Lower leg skin (tissue), 4 donors: ENCODE measurements around the gene CALY. TPM values are rescaled to one million over a fixed set of nuclear protein-coding genes. Genes with fewer than 3 reads are reported as not detected.

Source experiments
- DNase-seq, 2 donors: peaks; one replicate each; pipeline ENCODE4 v3.0.0-alpha.2; 2019; ENCODE audit warnings: low spot score in 2 of 2
- H3K4me3 ChIP-seq: fragments of 200-600 bp; sonication (generic); 2 replicates; pipeline ENCODE4 v1.5.1; 2017; ENCODE audit warnings: mild to moderate bottlenecking, low read depth; ENCODE audit not compliant: poor library complexity, severe bottlenecking
- CTCF ChIP-seq, 3 donors: fragments of 450-650 bp; IDR thresholded peaks; one replicate each; pipeline ENCODE4 v1.5.1; 2016; ENCODE audit warnings: antibody characterized with exemption in 3 of 3, mild to moderate bottlenecking in 3 of 3, moderate library complexity in 2 of 3
- POLR2A ChIP-seq, 2 donors: fragments of 450-650 bp; IDR thresholded peaks; one replicate each; pipeline ENCODE4 v1.6.1; 2016 to 2017; ENCODE audit warnings: antibody characterized with exemption in 2 of 2, mild to moderate bottlenecking in 1 of 2, moderate library complexity in 1 of 2
- WGBS, 2 donors: methylation state at CpG; one replicate each; pipeline ENCODE4 v1.1.5; 2018; 5-methylcytosine and 5-hydroxymethylcytosine counted together
- intact Hi-C: fragments of 100-400 bp; cut with DNase I; formaldehyde crosslinking; loops from one replicate; pipeline ENCODE4 v1.15.0; 2023; ENCODE audit warnings: low total_unique reads
- total RNA-seq, 4 donors: library from RNA; depleted of rRNA; stranded (reverse); fragments of >200 nt; gene quantifications; one replicate each; pipeline ENCODE4 v1.1.0, GENCODE V29; 2016

CALY gene
- total RNA-seq, 4 donors from 2014 or later: not detected

DNA sequence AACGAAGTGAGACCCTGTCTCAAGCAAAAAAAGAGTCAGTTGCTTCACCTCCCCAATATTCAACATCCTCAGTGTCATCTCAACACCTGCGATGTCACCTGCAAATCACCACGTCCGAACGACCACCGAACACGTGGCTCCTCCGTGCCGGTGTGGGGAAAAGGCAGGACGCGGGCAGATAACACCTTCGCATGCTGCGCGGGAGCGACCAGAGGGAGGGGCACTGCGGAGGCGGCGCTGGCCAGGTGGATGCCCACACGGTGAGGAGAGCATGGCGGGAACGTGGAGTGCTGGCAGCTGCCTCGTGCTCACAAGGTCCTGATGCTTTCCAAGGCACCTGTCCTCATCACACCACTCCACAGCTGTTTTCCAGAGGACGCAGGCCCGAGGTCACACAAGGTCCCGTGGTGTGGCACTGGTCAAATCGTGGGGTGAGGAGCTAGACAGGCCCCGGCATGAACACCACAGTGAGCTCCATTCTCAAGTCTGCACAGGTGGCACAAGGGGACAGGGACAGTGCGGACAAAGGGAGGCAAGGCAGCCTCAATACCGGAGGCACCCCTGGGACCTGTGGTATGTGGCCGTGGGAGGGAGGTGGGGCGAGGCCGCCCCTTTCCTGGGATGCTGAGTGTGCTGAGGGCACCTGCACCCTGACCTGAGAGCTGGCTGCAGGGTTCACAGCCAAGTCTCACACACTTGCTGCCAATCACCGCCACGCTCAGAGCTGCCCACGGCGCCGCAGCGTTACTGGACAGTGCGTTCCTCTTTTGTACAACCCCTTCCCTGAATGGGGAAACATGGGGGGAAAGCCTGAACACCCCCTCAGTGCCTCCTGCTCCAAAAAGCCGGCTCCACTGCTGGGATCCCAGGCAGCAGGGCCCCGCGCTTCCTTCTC is 41.0 kb downstream of the CALY start:
- no peak for DNase-seq
- H3K4me3 ChIP-seq: no peak overlapping the region
- intact Hi-C loops: no loop called here
- WGBS, 2 donors: 93% methylated on average over 41 to 42 of the region's 42 CpGs
- TF ChIP-seq POLR2A (IDR thresholded peaks at IDR 0.05) (no peak), CTCF (IDR thresholded peaks at IDR 0.05) (no peak)

DNA sequence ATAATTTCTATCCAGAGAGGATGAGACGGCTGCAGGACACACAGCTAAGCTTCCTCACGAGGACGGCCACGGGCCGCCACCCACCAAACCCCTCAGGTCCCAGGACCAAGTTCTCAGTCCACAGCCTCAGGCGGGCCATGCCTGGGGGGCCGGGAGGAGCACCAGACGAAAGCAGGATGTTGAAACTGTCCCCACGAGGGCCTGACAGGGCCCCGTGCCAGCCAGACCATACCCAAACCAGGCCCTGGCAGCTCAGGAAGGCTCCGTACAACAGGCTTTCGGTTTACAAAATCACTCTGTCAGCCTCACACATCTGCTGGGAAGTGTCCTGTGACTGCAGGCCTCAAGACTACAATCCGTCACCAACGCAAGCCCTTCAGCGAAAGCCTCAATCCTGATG is 42.5 kb downstream of the CALY start:
- 81 to 84% methylated on average over 15 of the region's 15 CpGs for WGBS, 2 donors
- intact Hi-C loops: no loop called here
- no peak for DNase-seq
- no peak overlapping the region for H3K4me3 ChIP-seq
- TF ChIP-seq CTCF (IDR thresholded peaks at IDR 0.05) (no peak), POLR2A (IDR thresholded peaks at IDR 0.05) (no peak)

DNA sequence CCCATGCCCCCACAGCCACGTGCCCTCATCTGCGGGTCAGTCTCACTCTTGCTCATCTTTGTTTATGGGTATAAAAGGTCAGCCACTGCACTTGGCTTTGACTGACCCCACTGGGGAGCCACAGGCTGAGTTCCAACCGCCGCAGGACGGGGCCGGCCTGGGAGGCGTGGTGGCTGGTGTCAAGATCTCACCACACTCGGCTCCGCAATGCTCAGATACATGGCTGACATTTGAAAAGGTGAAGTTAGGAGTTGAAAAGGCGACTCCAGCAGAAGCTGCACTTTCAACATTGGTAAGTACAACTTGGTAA is 42.9 kb downstream of the CALY start:
- no peak for DNase-seq
- intact Hi-C loops: no loop called here
- 92 to 94% methylated on average over 10 of the region's 10 CpGs for WGBS, 2 donors
- no peak for TF ChIP-seq CTCF (IDR thresholded peaks at IDR 0.05)
- no peak overlapping the region for H3K4me3 ChIP-seq

- no peak for DNase-seq
These were observed 43.5 kb downstream of the CALY start for GRCh38 chr10:133292919-133293809.

GRCh38 chr10:133289761-133290160 is 46.9 kb downstream of the CALY start:
- no peak for TF ChIP-seq CTCF (IDR thresholded peaks at IDR 0.05)
- TF ChIP-seq POLR2A (IDR thresholded peaks at IDR 0.05): no peak
- WGBS, 2 donors: 94 to 96% methylated on average over 24 of the region's 24 CpGs
- no peak for DNase-seq
- H3K4me3 ChIP-seq: no peak overlapping the region
- intact Hi-C loops: no loop called here

More at GRCh38 chr10:133292919-133293809, 43.5 kb downstream of the CALY start:
- H3K4me3 ChIP-seq: no peak overlapping the region
- TF ChIP-seq POLR2A (IDR thresholded peaks at IDR 0.05): no peak
- TF ChIP-seq CTCF (IDR thresholded peaks at IDR 0.05): no peak
- intact Hi-C loops: no loop called here
- WGBS, 2 donors: 87 to 90% methylated on average over 16 to 38 of the region's 38 CpGs
